Endothelial cell of umbilical vein (primary cell): ENCODE measurements around the gene IFITM10.

ENCODE experiments used
- CTCF ChIP-seq, 2 donors: IDR thresholded peaks; 1 replicate in 1 of 2; 2 replicates in 1 of 2; pipeline ENCODE4 v1.5.1; 2011; ENCODE audit warnings: low read length in 2 of 2, mild to moderate bottlenecking in 2 of 2, moderate library complexity in 2 of 2, control low read depth in 1 of 2, inconsistent platforms in 1 of 2, low read depth in 1 of 2; ENCODE audit not compliant: insufficient read depth in 1 of 2; ENCODE audit errors: extremely low read depth in 1 of 2
- EZH2 ChIP-seq: IDR thresholded peaks from 2 replicates; pipeline ENCODE4 v1.6.1; 2012; ENCODE audit warnings: borderline replicate concordance, low read depth, mild to moderate bottlenecking, moderate library complexity, low read length, inconsistent platforms; ENCODE audit not compliant: severe bottlenecking
- FOS ChIP-seq: IDR thresholded peaks from 2 replicates; pipeline ENCODE4 v1.6.1; 2011; ENCODE audit warnings: mild to moderate bottlenecking, low read length, moderate library complexity, borderline replicate concordance; ENCODE audit not compliant: insufficient read depth
- JUN ChIP-seq: IDR thresholded peaks from 2 replicates; pipeline ENCODE4 v1.6.1; 2011; ENCODE audit warnings: borderline replicate concordance, low read depth; ENCODE audit not compliant: insufficient read length, insufficient read depth
- MYC ChIP-seq: IDR thresholded peaks from one replicate; pipeline ENCODE4 v1.6.1; 2011; ENCODE audit warnings: mild to moderate bottlenecking, low read depth, low read length
- POLR2AphosphoS5 ChIP-seq: IDR thresholded peaks from 2 replicates; pipeline ENCODE4 v1.6.1; 2012; ENCODE audit warnings: low read depth, mild to moderate bottlenecking, control low read depth, low read length, moderate library complexity; ENCODE audit not compliant: insufficient read depth
- TF ChIP-seq, protein P1 (sequence below): IDR thresholded peaks from 2 replicates; pipeline ENCODE4 v1.6.1; 2011; ENCODE audit not compliant: insufficient read depth, insufficient read length

DNA sequence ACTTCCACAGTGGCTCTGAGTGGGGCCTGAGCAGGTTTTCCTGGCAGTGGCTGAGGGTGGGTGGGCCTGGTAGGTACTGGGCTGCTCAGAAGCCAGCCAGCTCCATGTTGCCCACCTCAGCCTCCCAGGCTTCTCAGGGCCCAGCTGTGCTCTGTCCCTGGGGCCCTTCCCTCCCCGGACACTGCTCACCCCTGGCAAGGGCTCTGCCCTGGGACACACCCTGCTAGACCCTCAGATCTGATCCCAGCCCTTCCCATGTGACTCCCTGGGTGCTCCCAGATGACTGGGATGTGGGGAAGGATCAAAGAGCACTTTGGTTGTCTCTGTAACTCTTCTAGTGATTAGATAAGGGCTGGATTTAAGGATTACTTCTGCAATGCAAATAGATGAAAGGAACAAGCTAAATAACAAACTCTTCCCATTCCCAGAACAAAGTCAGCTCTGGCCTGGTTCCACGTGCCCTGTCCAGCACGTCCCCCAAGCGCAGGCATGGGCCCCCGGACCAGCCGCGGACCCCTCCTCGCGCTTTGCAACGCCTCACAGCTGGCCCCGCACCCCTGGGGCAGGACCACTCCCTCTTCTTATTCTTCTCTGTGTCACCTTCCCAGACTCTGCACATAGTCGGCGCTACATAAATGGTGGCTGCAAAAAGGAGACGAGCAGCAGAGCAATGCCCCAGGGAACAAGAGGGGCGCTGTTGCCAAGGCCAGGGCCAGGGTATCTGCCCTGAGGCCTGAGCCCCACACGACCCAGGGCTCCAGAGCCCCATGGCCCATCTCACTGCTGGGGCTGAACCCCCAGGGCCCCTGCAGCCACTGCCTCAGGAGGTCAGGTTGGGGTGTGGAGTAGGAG, 59.1 kb downstream of the IFITM10 start:
- TF ChIP-seq FOS (no peak), CTCF (IDR thresholded peaks at IDR 0.05; ENCODE audit: extremely low read depth in 1 of 2, insufficient read depth in 1 of 2, low read depth in 1 of 2, low read length in 2 of 2) (no peak), POLR2AphosphoS5 (no peak), MYC (no peak), EZH2 (no peak), JUN (no peak)
- TF ChIP-seq, protein P1, sequence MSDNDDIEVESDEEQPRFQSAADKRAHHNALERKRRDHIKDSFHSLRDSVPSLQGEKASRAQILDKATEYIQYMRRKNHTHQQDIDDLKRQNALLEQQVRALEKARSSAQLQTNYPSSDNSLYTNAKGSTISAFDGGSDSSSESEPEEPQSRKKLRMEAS: no peak
